ENCODE results near the gene ADCY2. TPM values are rescaled to one million over a fixed set of nuclear protein-coding genes. Genes with fewer than 3 reads are reported as not detected.

The ADCY2 gene
- total RNA-seq, 1 donor from 2014 or later, result 18.4 TPM

GRCh38 chr5:7762267-7762666, 366.3 kb downstream of the ADCY2 start:
- no peaks in the 10 kb centered on the region for H3K27me3 ChIP-seq

GRCh38 chr5:7763621-7764072, 367.7 kb downstream of the ADCY2 start:
- peaks cover 23% of the 10 kb centered on the region for H3K4me1 ChIP-seq

More at GRCh38 chr5:7762267-7762666, 366.3 kb downstream of the ADCY2 start:
- no peak overlapping the region for H3K4me3 ChIP-seq
- DNase-seq (ENCODE audit: extremely low spot score in 2 of 2), result peak in 1 of 2 donors; percentile 83
- TF ChIP-seq POLR2AphosphoS5 (IDR thresholded peaks at IDR 0.05; ENCODE audit: insufficient read depth in 1 of 2, low read depth in 1 of 2) (no peak), CTCF (IDR thresholded peaks at IDR 0.05) (no peak), POLR2A (IDR thresholded peaks at IDR 0.05) (no peak)
- no peaks in the 10 kb centered on the region for H3K9me3 ChIP-seq
- H3K4me1 ChIP-seq, result peaks cover 23% of the 10 kb centered on the region
- intact Hi-C loops (cut with DNase I), result no loop called here
- no peaks in the 10 kb centered on the region for H3K36me3 ChIP-seq
- no peak overlapping the region for H3K27ac ChIP-seq

GRCh38 chr5:7764452-7764851, 368.5 kb downstream of the ADCY2 start:
- intact Hi-C loops (cut with DNase I), result no loop called here
- Histone ChIP-seq H3K4me1 (peaks cover 15% of the 10 kb centered on the region), H3K36me3 (no peaks in the 10 kb centered on the region), H3K27me3 (no peaks in the 10 kb centered on the region), H3K27ac (peak overlapping the region; percentile 73), H3K4me3 (no peak overlapping the region), H3K9me3 (no peaks in the 10 kb centered on the region)
- TF ChIP-seq CTCF (IDR thresholded peaks at IDR 0.05), result no peak
- TF ChIP-seq POLR2A (IDR thresholded peaks at IDR 0.05), result no peak
- no peak for TF ChIP-seq POLR2AphosphoS5 (IDR thresholded peaks at IDR 0.05; ENCODE audit: insufficient read depth in 1 of 2, low read depth in 1 of 2)
- DNase-seq (ENCODE audit: extremely low spot score in 2 of 2), result no peak

More at GRCh38 chr5:7763621-7764072, 367.7 kb downstream of the ADCY2 start:
- peak in 1 of 2 donors; percentile 90 for DNase-seq (ENCODE audit: extremely low spot score in 2 of 2)
- H3K27me3 ChIP-seq, result no peaks in the 10 kb centered on the region
- H3K9me3 ChIP-seq, result no peaks in the 10 kb centered on the region
- intact Hi-C loops (cut with DNase I), result no loop called here
- no peak overlapping the region for H3K4me3 ChIP-seq
- TF ChIP-seq POLR2A (IDR thresholded peaks at IDR 0.05) (no peak), CTCF (IDR thresholded peaks at IDR 0.05) (no peak), POLR2AphosphoS5 (IDR thresholded peaks at IDR 0.05; ENCODE audit: insufficient read depth in 1 of 2, low read depth in 1 of 2) (peak; percentile 30 to 55)
- no peaks in the 10 kb centered on the region for H3K36me3 ChIP-seq
- peak overlapping the region; percentile 73 for H3K27ac ChIP-seq

GRCh38 chr5:7770436-7770835, 374.5 kb downstream of the ADCY2 start:
- no peaks in the 10 kb centered on the region for H3K36me3 ChIP-seq
- no peaks in the 10 kb centered on the region for H3K9me3 ChIP-seq
- peaks cover 8% of the 10 kb centered on the region for H3K4me1 ChIP-seq
- peak overlapping the region; percentile 43 for H3K27ac ChIP-seq
- no peaks in the 10 kb centered on the region for H3K27me3 ChIP-seq
- TF ChIP-seq POLR2A (IDR thresholded peaks at IDR 0.05), result no peak
- no peak for TF ChIP-seq CTCF (IDR thresholded peaks at IDR 0.05)
- TF ChIP-seq POLR2AphosphoS5 (IDR thresholded peaks at IDR 0.05; ENCODE audit: insufficient read depth in 1 of 2, low read depth in 1 of 2), result no peak
- intact Hi-C loops (cut with DNase I), result no loop called here
- no peak for DNase-seq (ENCODE audit: extremely low spot score in 2 of 2)
- H3K4me3 ChIP-seq, result no peak overlapping the region

GRCh38 chr5:7772141-7772540, 376.2 kb downstream of the ADCY2 start:
- DNase-seq (ENCODE audit: extremely low spot score in 2 of 2), result peak in 1 of 2 donors; percentile 37
- Histone ChIP-seq H3K4me3 (no peak overlapping the region), H3K36me3 (no peaks in the 10 kb centered on the region), H3K9me3 (no peaks in the 10 kb centered on the region), H3K27me3 (no peaks in the 10 kb centered on the region), H3K27ac (no peak overlapping the region), H3K4me1 (peaks cover 1% of the 10 kb centered on the region)
- TF ChIP-seq CTCF (IDR thresholded peaks at IDR 0.05), result no peak
- no peak for TF ChIP-seq POLR2A (IDR thresholded peaks at IDR 0.05)
- TF ChIP-seq POLR2AphosphoS5 (IDR thresholded peaks at IDR 0.05; ENCODE audit: insufficient read depth in 1 of 2, low read depth in 1 of 2), result no peak
- intact Hi-C loops (cut with DNase I), result no loop called here
